Pancreas (tissue), 10 donors: ENCODE results near the gene HOXA6. TPM values are rescaled to one million over a fixed set of nuclear protein-coding genes. Genes with fewer than 3 reads are reported as not detected.

Experiments
- ATAC-seq, 4 donors: fragments of 200-7000 bp; cut with Tn5 transposase; one replicate each; pipeline versions ENCODE4 v1.8.0 to v1.9.1; 2020; ENCODE audit warnings: mild to moderate bottlenecking in 4 of 4, moderate library complexity in 4 of 4
- DNase-seq, 6 donors: peaks; one replicate each; pipeline ENCODE4 v3.0.0-alpha.2; 2020
- FAIRE-seq: peaks from 2 replicates; lab custom pipeline; 2012; peaks lifted over from hg19 to GRCh38; lab: Jason Lieb, UNC
- H3K27ac ChIP-seq, 4 donors: fragments of 200-600 bp; sonication (generic); 1 replicate in 3 of 4; 2 replicates in 1 of 4; pipeline versions ENCODE4 v1.5.0 to v1.8.0; 2020
- H3K27me3 ChIP-seq, 4 donors: fragments of 200-600 bp; one replicate each; pipeline ENCODE4 v1.8.0; 2021
- H3K36me3 ChIP-seq, 3 donors: fragments of 200-600 bp; sonication (generic) in 1 of 3; one replicate each; pipeline versions ENCODE4 v1.5.0 to v1.8.0; 2020 to 2021
- H3K4me1 ChIP-seq, 3 donors: fragments of 200-600 bp; one replicate each; pipeline ENCODE4 v1.8.0; 2021
- H3K4me3 ChIP-seq, 4 donors: fragments of 200-600 bp; sonication (generic) in 2 of 4; one replicate each; pipeline versions ENCODE4 v1.5.0 to v1.8.0; 2020 to 2021
- H3K9me3 ChIP-seq, 4 donors: fragments of 200-600 bp; one replicate each; pipeline ENCODE4 v1.8.0; 2021
- CTCF ChIP-seq, 4 donors: fragments of 200-600 bp; sonication (generic) in 3 of 4; IDR thresholded peaks; one replicate each; pipeline versions ENCODE4 v1.5.0 to v1.8.0; 2021; ENCODE audit warnings: antibody characterized with exemption in 4 of 4
- WGBS, 2 donors: extraction: QIAGEN DNeasy Blood & Tissue Kit; methylation state at CpG; one replicate each; pipeline ENCODE4 v1.1.7; 2013; 5-methylcytosine and 5-hydroxymethylcytosine counted together
- intact Hi-C, 3 donors: fragments of 100-400 bp; cut with DNase I; formaldehyde crosslinking; loops; one replicate each; pipeline versions ENCODE4 v1.11.1 to v1.14.2; 2022
- microRNA-seq, 2 donors: library from miRNA; unstranded; fragments of <30 nt; microRNA quantifications; one replicate each; pipeline versions ENCODE4 to v1.1.0, GENCODE V29; 2019 to 2020
- polyA plus RNA-seq, 2 donors: library from polyadenylated mRNA; stranded (reverse); fragments of 200-250 nt; gene quantifications; one replicate each; pipeline ENCODE4 v1.2.3, GENCODE V29; 2013
- total RNA-seq, 6 donors: library from RNA; stranded (reverse); fragmentation: NEBNext Ultra II Directional in 4 of 6; extraction: Animal tissue kit (Norgen Biotek cat#: 25700) in 4 of 6; gene quantifications; one replicate each; pipeline versions ENCODE4 v1.2.1 to v1.2.4, GENCODE V29; 2021 to 2023
- donor health status: healthy with polysubstance abuse.
- donor health status: DM: no; HTN: no; CAD: no; lungs with moderate emphysema.
- donor health status: DM: no; HTN: no; CAD: no.
- donor health status: control.
- donor health status: control.
- donor health status: Bipolar disorder and iron deficiency.
- donor health status: DM: yes; HTN: yes; CAD: no.
- donor health status: DM: no; HTN: no; CAD: no.
- donor health status: DM: no; HTN: no; CAD: no.
- donor health status: DM: yes; HTN: yes; CAD: no.

The HOXA6 gene
- total and polyA plus RNA-seq, 8 donors = 0.12 to 0.34 TPM; not detected in 6

GRCh38 chr7:27097686-27098577 lies 49.6 kb downstream of the HOXA6 start:
- whole genome bisulfite sequencing, 2 donors = 10 to 12% methylated on average over 35 of the region's 35 CpGs
- Histone ChIP-seq H3K9me3 (no peaks in the 10 kb centered on the region), H3K27ac (peak overlapping the region in 2 of 4 donors; percentile 16 to 47), H3K36me3 (no peaks in the 10 kb centered on the region), H3K4me3 (peak overlapping the region in 2 of 4 donors; percentile 36 to 51), H3K27me3 (peaks cover 0 to 66% (median 20%) of the 10 kb centered on the region in 4 donors), H3K4me1 (peaks cover 0 to 8% (median 4%) of the 10 kb centered on the region in 3 donors)
- intact Hi-C loops = no loop called here
- ATAC-seq = peak in 1 of 4 donors; percentile 20
- FAIRE-seq = no peak
- peak in 2 of 6 donors; percentile 15 to 55 for DNase-seq
- TF ChIP-seq CTCF (IDR thresholded peaks at IDR 0.05) = no peak

GRCh38 chr7:27096768-27097514 lies 50.6 kb downstream of the HOXA6 start:
- H3K4me1 ChIP-seq = peaks cover 0 to 8% (median 4%) of the 10 kb centered on the region in 3 donors
- no peak for TF ChIP-seq CTCF (IDR thresholded peaks at IDR 0.05)
- DNase-seq (peak in 2 of 6 donors; percentile 27 to 35), ATAC-seq (peak in 3 of 4 donors; percentile 28 to 61 (median 56)), FAIRE-seq (no peak)
- intact Hi-C loops = no loop called here
- H3K27ac ChIP-seq = peak overlapping the region in 2 of 4 donors; percentile 47 to 60
- peaks cover 0 to 74% (median 20%) of the 10 kb centered on the region in 4 donors for H3K27me3 ChIP-seq
- H3K36me3 ChIP-seq = no peaks in the 10 kb centered on the region
- no peaks in the 10 kb centered on the region for H3K9me3 ChIP-seq
- WGBS, 2 donors = 7 to 8% methylated on average over 39 to 41 of the region's 41 CpGs
- H3K4me3 ChIP-seq = peak overlapping the region; percentile 24 to 51 (median 34)

GRCh38 chr7:27095897-27096767 lies 51.4 kb downstream of the HOXA6 start, which contains the start of gene HOXA1:
HOXA1 (minus strand) TSS chr7:27096000; CDS start chr7:27095912, 88 bp downstream.
- Histone ChIP-seq H3K4me1 (peaks cover 0 to 8% (median 4%) of the 10 kb centered on the region in 3 donors), H3K36me3 (no peaks in the 10 kb centered on the region), H3K9me3 (no peaks in the 10 kb centered on the region), H3K4me3 (peak within 1 kb of the TSS; percentile 24 to 51 (median 34)), H3K27ac (peak within 1 kb of the TSS in 2 of 4 donors; percentile 47 to 60), H3K27me3 (peaks cover 0 to 74% (median 20%) of the 10 kb centered on the region in 4 donors)
- intact Hi-C loops = no loop called here
- DNase-seq = peak in 2 of 6 donors; percentile 55 to 63
- no peak for FAIRE-seq
- peak; percentile 35 to 78 (median 74) for ATAC-seq
- TF ChIP-seq CTCF (IDR thresholded peaks at IDR 0.05) = no peak
- 3 to 4% methylated on average over 65 to 68 of the region's 68 CpGs for WGBS, 2 donors

Small RNA genes lying within 50 kb of the gene (microRNA-seq; reads per million reads assigned to microRNA genes)
- gene MIR196B = 4.6 to 54.5 reads per million in 2 donors

Other genes starting within 250 kb of the HOXA6 start
- gene HOXA1, start 51.8 kb downstream of the HOXA6 start, total RNA-seq = under 1 TPM in 2 of 6 donors, not detected in 4; 0.12 to 0.16 TPM
- gene HOXA1, start 51.8 kb downstream of the HOXA6 start, polyA plus RNA-seq = under 1 TPM in 1 of 2 donors, not detected in 1; 0.05 TPM
- under 1 TPM in 5 of 6 donors, not detected in 1; 0.09 to 0.53 (median 0.12) TPM for gene HOXA2, start 45.1 kb downstream of the HOXA6 start, total RNA-seq
- gene HOXA2, start 45.1 kb downstream of the HOXA6 start, polyA plus RNA-seq = under 1 TPM; 0.27 to 0.28 TPM
- gene HOXA4, start 17.0 kb downstream of the HOXA6 start, total RNA-seq = under 1 TPM; 0.19 to 0.98 (median 0.25) TPM
- gene HOXA4, start 17.0 kb downstream of the HOXA6 start, polyA plus RNA-seq = 1 to 10 TPM; 1.9 to 2.4 TPM
- gene HOXA5, start 4.1 kb downstream of the HOXA6 start, total RNA-seq = 1 to 10 TPM in 1 of 6 donors, under 1 TPM in 4, not detected in 1; 0.24 to 1.4 (median 0.76) TPM
- gene HOXA5, start 4.1 kb downstream of the HOXA6 start, polyA plus RNA-seq = 1 to 10 TPM in 1 of 2 donors, under 1 TPM in 1; 0.95 to 1.2 TPM
- 1 to 10 TPM in 1 of 6 donors, under 1 TPM in 4, not detected in 1; 0.13 to 1.9 (median 0.43) TPM for gene HOXA3, start 4.8 kb upstream of the HOXA6 start, total RNA-seq
- under 1 TPM; 0.38 to 0.56 TPM for gene HOXA3, start 4.8 kb upstream of the HOXA6 start, polyA plus RNA-seq
- under 1 TPM in 3 of 6 donors, not detected in 3; 0.06 to 0.19 (median 0.17) TPM for gene HOXA7, start 8.9 kb upstream of the HOXA6 start, total RNA-seq
- gene HOXA7, start 8.9 kb upstream of the HOXA6 start, polyA plus RNA-seq = under 1 TPM; 0.15 to 0.49 TPM
- gene HOXA9, start 17.8 kb upstream of the HOXA6 start, total RNA-seq = under 1 TPM in 1 of 6 donors, not detected in 5; 0.13 TPM
- under 1 TPM in 1 of 2 donors, not detected in 1; 0.09 TPM for gene HOXA9, start 17.8 kb upstream of the HOXA6 start, polyA plus RNA-seq
- under 1 TPM in 4 of 6 donors, not detected in 2; 0.09 to 0.18 (median 0.14) TPM for gene HOXA10, start 26.5 kb upstream of the HOXA6 start, total RNA-seq
- not detected for gene HOXA10, start 26.5 kb upstream of the HOXA6 start, polyA plus RNA-seq
- gene HOXA11, start 37.5 kb upstream of the HOXA6 start, total RNA-seq = not detected
- gene HOXA11, start 37.5 kb upstream of the HOXA6 start, polyA plus RNA-seq = not detected
- gene HOXA13, start 52.3 kb upstream of the HOXA6 start, total RNA-seq = under 1 TPM in 1 of 6 donors, not detected in 5; 0.03 TPM
- gene HOXA13, start 52.3 kb upstream of the HOXA6 start, polyA plus RNA-seq = not detected
- gene EVX1, start 95.0 kb upstream of the HOXA6 start, total RNA-seq = not detected
- gene EVX1, start 95.0 kb upstream of the HOXA6 start, polyA plus RNA-seq = under 1 TPM in 1 of 2 donors, not detected in 1; 0.05 TPM